Sigmoid colon (tissue), 7 donors: ENCODE measurements around the gene SYNPO. TPM values are rescaled to one million over a fixed set of nuclear protein-coding genes. Genes with fewer than 3 reads are reported as not detected.

Experiments
- DNase-seq: peaks from one replicate; pipeline ENCODE4 v3.0.0-alpha.2; 2019
- H3K27ac ChIP-seq, 4 donors: fragments of 200-600 bp; sonication (generic); one replicate each; pipeline ENCODE4 v1.5.1; 2016 to 2019; ENCODE audit warnings: mild to moderate bottlenecking in 1 of 4
- H3K27me3 ChIP-seq, 3 donors: fragments of 200-600 bp; sonication (generic); one replicate each; pipeline ENCODE4 v1.5.1; 2019; ENCODE audit warnings: mild to moderate bottlenecking in 1 of 3
- H3K36me3 ChIP-seq, 4 donors: fragments of 200-600 bp; sonication (generic); one replicate each; pipeline ENCODE4 v1.5.1; 2016 to 2019
- H3K4me1 ChIP-seq, 4 donors: fragments of 200-600 bp; sonication (generic); one replicate each; pipeline ENCODE4 v1.5.1; 2017 to 2019
- H3K4me3 ChIP-seq, 4 donors: fragments of 200-600 bp; sonication (generic); one replicate each; pipeline ENCODE4 v1.5.1; 2017 to 2019; ENCODE audit warnings: mild to moderate bottlenecking in 2 of 4, moderate library complexity in 1 of 4
- H3K9me3 ChIP-seq, 4 donors: fragments of 200-600 bp in 3 of 4; sonication (generic) in 3 of 4; one replicate each; pipeline versions ENCODE4 v1.5.1 to v1.6.1; 2013 to 2019
- CTCF ChIP-seq, 4 experiments: fragments of 450-650 bp in 3 of 4; fragments of 200-600 bp in 1 of 4; IDR thresholded peaks; one replicate each; pipeline ENCODE4 v1.5.1; 2016 to 2019; ENCODE audit warnings: antibody characterized with exemption in 4 of 4, mild to moderate bottlenecking in 3 of 4, moderate library complexity in 2 of 4
- EP300 ChIP-seq, 4 donors: sonication (generic); formaldehyde crosslinking; IDR thresholded peaks; one replicate each; pipeline ENCODE4 v1.6.1; 2017; ENCODE audit warnings: antibody characterized with exemption in 4 of 4
- POLR2A ChIP-seq, 2 donors: fragments of 450-650 bp; IDR thresholded peaks; one replicate each; pipeline ENCODE4 v1.6.1; 2016; ENCODE audit warnings: antibody characterized with exemption in 2 of 2, mild to moderate bottlenecking in 2 of 2, moderate library complexity in 2 of 2
- POLR2AphosphoS5 ChIP-seq, 4 donors: sonication (generic); formaldehyde crosslinking; IDR thresholded peaks; one replicate each; pipeline ENCODE4 v1.6.1; 2017; ENCODE audit warnings: antibody characterized with exemption in 4 of 4
- WGBS, 2 donors: extraction: QIAGEN DNeasy Blood & Tissue Kit; methylation state at CpG; one replicate each; pipeline ENCODE4 v1.1.7; 2013; 5-methylcytosine and 5-hydroxymethylcytosine counted together
- intact Hi-C: fragments of 100-400 bp; cut with DNase I; formaldehyde crosslinking; loops from one replicate; pipeline ENCODE4 v1.15.1; 2023
- polyA plus RNA-seq, 3 donors: library from polyadenylated mRNA; stranded (reverse); fragments of 200-250 nt; gene quantifications; one replicate each; pipeline ENCODE4 v1.2.3, GENCODE V29; 2013
- total RNA-seq, 4 donors: library from RNA; depleted of rRNA; stranded (reverse); fragments of >200 nt; gene quantifications; one replicate each; pipeline ENCODE4 v1.1.0, GENCODE V29; 2016
- donor health status: healthy with polysubstance abuse.
- donor health status: Bipolar disorder and iron deficiency.
- donor health status: healthy.

Gene SYNPO
- total and polyA plus RNA-seq, 7 donors: 7.1 to 30.1 (median 18.6) TPM

- H3K27me3 ChIP-seq: no peaks in the 10 kb centered on the region
- peaks cover 0 to 50% (median 40%) of the 10 kb centered on the region in 4 donors for H3K4me1 ChIP-seq
- WGBS, 2 donors: 46 to 67% methylated on average over 7 of the region's 7 CpGs
- no peak overlapping the region for H3K4me3 ChIP-seq
- peak overlapping the region; percentile 60 to 84 (median 75) for H3K27ac ChIP-seq
- no peaks in the 10 kb centered on the region for H3K36me3 ChIP-seq
- peak; percentile 82 for DNase-seq
- TF ChIP-seq POLR2AphosphoS5 (IDR thresholded peaks at IDR 0.05): peak in 3 of 4 donors; percentile 21 to 54 (median 53)
- TF ChIP-seq CTCF (IDR thresholded peaks at IDR 0.05): no peak
- peak in 1 of 4 donors; percentile 31 for TF ChIP-seq EP300 (IDR thresholded peaks at IDR 0.05)
- no peak for TF ChIP-seq POLR2A (IDR thresholded peaks at IDR 0.05)
- intact Hi-C loops: no loop called here
- H3K9me3 ChIP-seq: no peaks in the 10 kb centered on the region
Observed at GRCh38 chr5:150609843-150610584, 30.4 kb upstream of the SYNPO start.

GRCh38 chr5:150611026-150611425, 29.4 kb upstream of the SYNPO start:
- Histone ChIP-seq H3K27me3 (no peaks in the 10 kb centered on the region), H3K36me3 (no peaks in the 10 kb centered on the region), H3K27ac (peak overlapping the region; percentile 6 to 84 (median 75)), H3K4me3 (no peak overlapping the region), H3K9me3 (no peaks in the 10 kb centered on the region), H3K4me1 (peaks cover 0 to 60% (median 50%) of the 10 kb centered on the region in 4 donors)
- intact Hi-C loops: no loop called here
- no peak for DNase-seq
- WGBS, 2 donors: 67 to 74% methylated on average over 6 of the region's 6 CpGs
- no peak for TF ChIP-seq POLR2A (IDR thresholded peaks at IDR 0.05)
- peak in 1 of 4 donors; percentile 39 for TF ChIP-seq EP300 (IDR thresholded peaks at IDR 0.05)

- Histone ChIP-seq H3K27ac (peak overlapping the region in 3 of 4 donors; percentile 0 to 84 (median 45)), H3K4me1 (peaks cover 0 to 66% (median 55%) of the 10 kb centered on the region in 4 donors), H3K27me3 (no peaks in the 10 kb centered on the region), H3K9me3 (no peaks in the 10 kb centered on the region), H3K4me3 (no peak overlapping the region), H3K36me3 (no peaks in the 10 kb centered on the region)
- TF ChIP-seq POLR2A (IDR thresholded peaks at IDR 0.05) (no peak), CTCF (IDR thresholded peaks at IDR 0.05) (no peak), EP300 (IDR thresholded peaks at IDR 0.05) (no peak), POLR2AphosphoS5 (IDR thresholded peaks at IDR 0.05) (no peak)
- DNase-seq: no peak
- 34 to 72% methylated on average over 4 of the region's 4 CpGs for WGBS, 2 donors
- intact Hi-C loops: no loop called here
Observed at GRCh38 chr5:150612405-150612804, 28.1 kb upstream of the SYNPO start.

- Histone ChIP-seq H3K9me3 (no peaks in the 10 kb centered on the region), H3K4me3 (no peak overlapping the region), H3K4me1 (peaks cover 0 to 70% (median 57%) of the 10 kb centered on the region in 4 donors), H3K27me3 (no peaks in the 10 kb centered on the region), H3K27ac (peak overlapping the region; percentile 0 to 84 (median 38)), H3K36me3 (no peaks in the 10 kb centered on the region)
- WGBS, 2 donors: 56 to 74% methylated on average over 4 of the region's 4 CpGs
- TF ChIP-seq CTCF (IDR thresholded peaks at IDR 0.05) (no peak), EP300 (IDR thresholded peaks at IDR 0.05) (no peak), POLR2A (IDR thresholded peaks at IDR 0.05) (no peak), POLR2AphosphoS5 (IDR thresholded peaks at IDR 0.05) (no peak)
- intact Hi-C loops: no loop called here
- DNase-seq: no peak
Observed at GRCh38 chr5:150612905-150613670, 27.4 kb upstream of the SYNPO start.
